ENCODE measurements around the gene KLF7.

Gene KLF7

GRCh38 chr2:207112785-207113184, 53.0 kb downstream of the KLF7 start:
- TF ChIP-seq TCF12 (IDR thresholded peaks at IDR 0.05; ENCODE audit: low read depth), result no peak
- no peak for TF ChIP-seq CEBPB (IDR thresholded peaks at IDR 0.05)
- TF ChIP-seq, protein P1, sequence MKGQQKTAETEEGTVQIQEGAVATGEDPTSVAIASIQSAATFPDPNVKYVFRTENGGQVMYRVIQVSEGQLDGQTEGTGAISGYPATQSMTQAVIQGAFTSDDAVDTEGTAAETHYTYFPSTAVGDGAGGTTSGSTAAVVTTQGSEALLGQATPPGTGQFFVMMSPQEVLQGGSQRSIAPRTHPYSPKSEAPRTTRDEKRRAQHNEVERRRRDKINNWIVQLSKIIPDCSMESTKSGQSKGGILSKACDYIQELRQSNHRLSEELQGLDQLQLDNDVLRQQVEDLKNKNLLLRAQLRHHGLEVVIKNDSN (IDR thresholded peaks at IDR 0.05), result no peak
- TF ChIP-seq REST (IDR thresholded peaks at IDR 0.05; ENCODE audit: low read depth), result no peak
- no peak for TF ChIP-seq FOXM1 (IDR thresholded peaks at IDR 0.05; ENCODE audit: borderline replicate concordance, low read depth)
- TF ChIP-seq ZBTB7A (IDR thresholded peaks at IDR 0.05; ENCODE audit: low read depth), result no peak
- no peak for TF ChIP-seq EP300 (IDR thresholded peaks at IDR 0.05; ENCODE audit: borderline replicate concordance)
- TF ChIP-seq RAD21 (IDR thresholded peaks at IDR 0.05; ENCODE audit: low read depth), result no peak
- no peak for TF ChIP-seq NFIC (IDR thresholded peaks at IDR 0.05)
- TF ChIP-seq YY1 (IDR thresholded peaks at IDR 0.05; ENCODE audit: low read depth), result no peak
- TF ChIP-seq CREB1 (IDR thresholded peaks at IDR 0.05; ENCODE audit: low read depth), result no peak
- TF ChIP-seq, protein P2, sequence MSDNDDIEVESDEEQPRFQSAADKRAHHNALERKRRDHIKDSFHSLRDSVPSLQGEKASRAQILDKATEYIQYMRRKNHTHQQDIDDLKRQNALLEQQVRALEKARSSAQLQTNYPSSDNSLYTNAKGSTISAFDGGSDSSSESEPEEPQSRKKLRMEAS (IDR thresholded peaks at IDR 0.05), result no peak
- no peak for TF ChIP-seq TAF1 (IDR thresholded peaks at IDR 0.05; ENCODE audit: low read depth)
- TF ChIP-seq EGR1 (IDR thresholded peaks at IDR 0.05), result no peak
- no peak for TF ChIP-seq TEAD4 (IDR thresholded peaks at IDR 0.05)

GRCh38 chr2:207112383-207112782, 53.4 kb downstream of the KLF7 start:
- TF ChIP-seq, protein P1 (IDR thresholded peaks at IDR 0.05), result no peak
- TF ChIP-seq ZBTB7A (IDR thresholded peaks at IDR 0.05; ENCODE audit: low read depth) (no peak), REST (IDR thresholded peaks at IDR 0.05; ENCODE audit: low read depth) (no peak), EGR1 (IDR thresholded peaks at IDR 0.05) (no peak), RAD21 (IDR thresholded peaks at IDR 0.05; ENCODE audit: low read depth) (no peak), FOXM1 (IDR thresholded peaks at IDR 0.05; ENCODE audit: borderline replicate concordance, low read depth) (no peak), NFIC (IDR thresholded peaks at IDR 0.05) (no peak), TAF1 (IDR thresholded peaks at IDR 0.05; ENCODE audit: low read depth) (no peak), CEBPB (IDR thresholded peaks at IDR 0.05) (no peak), TCF12 (IDR thresholded peaks at IDR 0.05; ENCODE audit: low read depth) (no peak), CREB1 (IDR thresholded peaks at IDR 0.05; ENCODE audit: low read depth) (no peak)
- TF ChIP-seq, protein P2 (IDR thresholded peaks at IDR 0.05), result no peak

DNA sequence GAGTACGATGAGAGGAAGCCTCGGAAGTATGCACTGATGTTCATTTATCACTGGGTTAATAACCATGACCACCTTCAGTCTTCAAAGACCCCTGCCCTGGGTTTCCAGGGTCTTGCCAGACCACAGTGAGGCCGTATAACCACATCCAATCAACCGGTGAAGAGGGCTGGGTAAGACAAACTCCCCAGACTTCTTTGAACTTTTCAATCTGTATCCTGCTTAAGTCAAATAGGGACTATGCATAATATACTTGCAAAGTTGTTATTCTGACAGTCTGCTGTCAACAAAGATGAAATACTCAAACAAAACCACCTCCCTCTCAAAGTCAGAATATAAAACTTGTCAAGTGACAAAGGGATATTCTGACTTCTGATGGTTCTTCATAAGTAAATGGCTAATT, 54.0 kb downstream of the KLF7 start:
- no peak for TF ChIP-seq CEBPB (IDR thresholded peaks at IDR 0.05)
- no peak for TF ChIP-seq CREB1 (IDR thresholded peaks at IDR 0.05; ENCODE audit: low read depth)
- TF ChIP-seq, protein P1 (IDR thresholded peaks at IDR 0.05), result no peak
- TF ChIP-seq YY1 (IDR thresholded peaks at IDR 0.05; ENCODE audit: low read depth), result no peak
- TF ChIP-seq FOXM1 (IDR thresholded peaks at IDR 0.05; ENCODE audit: borderline replicate concordance, low read depth), result no peak
- TF ChIP-seq, protein P2 (IDR thresholded peaks at IDR 0.05), result no peak
- no peak for TF ChIP-seq TAF1 (IDR thresholded peaks at IDR 0.05; ENCODE audit: low read depth)
- TF ChIP-seq EGR1 (IDR thresholded peaks at IDR 0.05), result no peak
- no peak for TF ChIP-seq TEAD4 (IDR thresholded peaks at IDR 0.05)
- TF ChIP-seq ZBTB7A (IDR thresholded peaks at IDR 0.05; ENCODE audit: low read depth), result no peak
- no peak for TF ChIP-seq NFIC (IDR thresholded peaks at IDR 0.05)
- TF ChIP-seq TCF12 (IDR thresholded peaks at IDR 0.05; ENCODE audit: low read depth), result no peak
- TF ChIP-seq EP300 (IDR thresholded peaks at IDR 0.05; ENCODE audit: borderline replicate concordance), result no peak
- no peak for TF ChIP-seq REST (IDR thresholded peaks at IDR 0.05; ENCODE audit: low read depth)
- no peak for TF ChIP-seq RAD21 (IDR thresholded peaks at IDR 0.05; ENCODE audit: low read depth)

DNA sequence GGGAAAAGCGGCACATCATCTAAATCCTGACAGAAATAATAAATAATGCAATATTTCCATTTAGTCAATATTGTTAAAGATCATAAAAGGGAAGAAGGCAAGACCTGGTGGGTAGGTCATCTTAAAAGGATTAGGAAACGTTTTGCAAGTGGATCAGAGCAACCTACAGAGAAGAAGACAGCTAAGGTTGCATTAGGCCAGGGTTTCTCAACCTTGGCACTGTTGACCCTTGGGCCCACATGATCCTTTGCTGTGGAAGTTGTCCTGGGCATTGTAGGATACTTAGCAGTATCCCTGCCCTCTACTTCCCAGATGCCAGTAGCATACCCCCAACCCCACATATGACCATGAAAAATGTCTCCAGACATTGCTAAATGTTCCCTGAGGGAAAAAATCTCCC, 55.0 kb downstream of the KLF7 start:
- TF ChIP-seq TAF1 (IDR thresholded peaks at IDR 0.05; ENCODE audit: low read depth), result no peak

Measured in Ishikawa (cell line).